H54 (cell line): ENCODE results near the gene HCCS.
"Not testable (repeated sequence)": the region's sequence is repeated elsewhere in the genome, so short reads cannot be mapped to it uniquely, and the experiment has no call there.

Experiments used
- DNase-seq: peaks from one replicate; pipeline ENCODE4 v3.0.0; 2011; ENCODE audit warnings: low spot score, mixed read lengths; ENCODE audit not compliant: insufficient read length
- FAIRE-seq: peaks from 3 replicates; lab custom pipeline; 2011; peaks lifted over from hg19 to GRCh38; lab: Jason Lieb, UNC
- POLR2A ChIP-seq: IDR thresholded peaks from 2 replicates; pipeline ENCODE4 v1.6.1; 2011; ENCODE audit warnings: low read depth, mild to moderate bottlenecking, low read length

HCCS gene

GRCh38 chrX:11105080-11105479, 6.1 kb upstream of the HCCS start:
- TF ChIP-seq POLR2A, result no peak
- no peak for DNase-seq
- no peak for FAIRE-seq

- DNase-seq (no peak), FAIRE-seq (no peak)
- no peak for TF ChIP-seq POLR2A
These were observed 2.7 kb upstream of the HCCS start for GRCh38 chrX:11108253-11108941.

- FAIRE-seq (no peak), DNase-seq (no peak)
- no peak for TF ChIP-seq POLR2A
These were observed 1.2 kb upstream of the HCCS start for GRCh38 chrX:11109968-11110367.

- no peak for DNase-seq
- no peak for TF ChIP-seq POLR2A
- no peak for FAIRE-seq
These were observed 815 bp downstream of the HCCS start for GRCh38 chrX:11111947-11112346.

GRCh38 chrX:11113731-11114130, 2.6 kb downstream of the HCCS start:
- FAIRE-seq, result no peak
- DNase-seq, result no peak
- TF ChIP-seq POLR2A, result no peak

GRCh38 chrX:11117745-11118144, 6.6 kb downstream of the HCCS start:
- TF ChIP-seq POLR2A, result no peak
- FAIRE-seq (no peak), DNase-seq (no peak)

GRCh38 chrX:11119313-11119943, 8.3 kb downstream of the HCCS start:
- DNase-seq (no peak), FAIRE-seq (no peak)
- TF ChIP-seq POLR2A, result no peak

- not testable (repeated sequence) for DNase-seq, FAIRE-seq
These were observed 12.0 kb downstream of the HCCS start for GRCh38 chrX:11123087-11123486.

GRCh38 chrX:11124112-11124511, 13.0 kb downstream of the HCCS start:
- FAIRE-seq (no peak), DNase-seq (no peak)
- TF ChIP-seq POLR2A, result no peak

GRCh38 chrX:11125060-11125459, 13.9 kb downstream of the HCCS start:
- FAIRE-seq (no peak), DNase-seq (no peak)
- no peak for TF ChIP-seq POLR2A

- TF ChIP-seq POLR2A, result no peak
- no peak for DNase-seq
- no peak for FAIRE-seq
These were observed 18.5 kb downstream of the HCCS start for GRCh38 chrX:11129534-11130105.

GRCh38 chrX:11130136-11130535, 19.0 kb downstream of the HCCS start:
- DNase-seq (no peak), FAIRE-seq (no peak)
- no peak for TF ChIP-seq POLR2A

- no peak for TF ChIP-seq POLR2A
- no peak for DNase-seq
- no peak for FAIRE-seq
These were observed 20.0 kb downstream of the HCCS start for GRCh38 chrX:11131146-11131545.

- FAIRE-seq (no peak), DNase-seq (no peak)
- TF ChIP-seq POLR2A, result no peak
These were observed 24.5 kb downstream of the HCCS start for GRCh38 chrX:11135564-11136185.

GRCh38 chrX:11137543-11138139, 26.5 kb downstream of the HCCS start:
- FAIRE-seq, result no peak
- no peak for TF ChIP-seq POLR2A
- DNase-seq, result no peak
